Keratinocyte (primary cell): ENCODE results near the gene ZNF283.

Source experiments
- EZH2 ChIP-seq: IDR thresholded peaks from one replicate; pipeline ENCODE4 v1.6.1; 2012; ENCODE audit warnings: inconsistent platforms, mild to moderate bottlenecking, low read length, moderate library complexity
- TF ChIP-seq, protein P1 (sequence below), 3 experiments: IDR thresholded peaks in 1 of 3; conservative IDR thresholded peaks in 1 of 3; optimal IDR thresholded peaks in 1 of 3; 2 replicates in 2 of 3; 3 replicates in 1 of 3; pipeline versions ENCODE3 to v1.5.1; 2011; ENCODE audit warnings: low read length in 3 of 3, mild to moderate bottlenecking in 3 of 3, moderate library complexity in 2 of 3, control low read depth in 1 of 3, inconsistent platforms in 1 of 3; ENCODE audit not compliant: insufficient read depth in 2 of 3; ENCODE audit errors: extremely low read depth in 1 of 3

DNA sequence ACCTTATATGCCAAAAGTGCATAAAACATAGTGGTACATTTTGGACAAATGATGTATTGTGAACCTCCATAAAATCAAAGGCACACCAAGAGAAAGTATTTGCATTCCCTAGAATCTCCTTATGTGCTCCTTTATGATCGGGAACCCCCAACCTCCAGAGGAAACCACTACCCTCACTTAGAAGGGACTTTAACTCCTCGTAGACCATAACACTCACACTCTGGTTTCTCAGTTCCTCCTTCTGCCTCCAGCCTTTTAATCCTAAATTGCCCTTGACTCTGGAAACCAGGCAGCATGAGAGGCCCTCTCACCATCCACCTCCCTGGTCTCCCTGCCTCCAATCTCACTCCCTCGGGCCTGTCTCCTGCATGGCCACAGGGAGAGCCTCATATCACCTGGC is 36.5 kb upstream of the ZNF283 start:
- TF ChIP-seq, protein P1, sequence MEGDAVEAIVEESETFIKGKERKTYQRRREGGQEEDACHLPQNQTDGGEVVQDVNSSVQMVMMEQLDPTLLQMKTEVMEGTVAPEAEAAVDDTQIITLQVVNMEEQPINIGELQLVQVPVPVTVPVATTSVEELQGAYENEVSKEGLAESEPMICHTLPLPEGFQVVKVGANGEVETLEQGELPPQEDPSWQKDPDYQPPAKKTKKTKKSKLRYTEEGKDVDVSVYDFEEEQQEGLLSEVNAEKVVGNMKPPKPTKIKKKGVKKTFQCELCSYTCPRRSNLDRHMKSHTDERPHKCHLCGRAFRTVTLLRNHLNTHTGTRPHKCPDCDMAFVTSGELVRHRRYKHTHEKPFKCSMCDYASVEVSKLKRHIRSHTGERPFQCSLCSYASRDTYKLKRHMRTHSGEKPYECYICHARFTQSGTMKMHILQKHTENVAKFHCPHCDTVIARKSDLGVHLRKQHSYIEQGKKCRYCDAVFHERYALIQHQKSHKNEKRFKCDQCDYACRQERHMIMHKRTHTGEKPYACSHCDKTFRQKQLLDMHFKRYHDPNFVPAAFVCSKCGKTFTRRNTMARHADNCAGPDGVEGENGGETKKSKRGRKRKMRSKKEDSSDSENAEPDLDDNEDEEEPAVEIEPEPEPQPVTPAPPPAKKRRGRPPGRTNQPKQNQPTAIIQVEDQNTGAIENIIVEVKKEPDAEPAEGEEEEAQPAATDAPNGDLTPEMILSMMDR (optimal IDR thresholded peaks at IDR 0.05 in 1 of 3, IDR thresholded peaks at IDR 0.05 in 1 of 3, conservative IDR thresholded peaks at IDR 0.05 in 1 of 3; ENCODE audit: extremely low read depth in 1 of 3, insufficient read depth in 2 of 3, low read length in 3 of 3): no peak
- TF ChIP-seq EZH2: no peak
